Astrocyte of the hippocampus (primary cell): ENCODE results near the gene NPBWR2.
"Not testable (repeated sequence)": the region's sequence is repeated elsewhere in the genome, so short reads cannot be mapped to it uniquely, and the experiment has no call there.

ENCODE experiments used
- DNase-seq: peaks from one replicate; pipeline ENCODE4 v3.0.0; 2011; ENCODE audit warnings: low read depth, low spot score

The NPBWR2 gene

GRCh38 chr20:64144144-64144912, 37.0 kb upstream of the NPBWR2 start:
- DNase-seq, result no peak

DNA sequence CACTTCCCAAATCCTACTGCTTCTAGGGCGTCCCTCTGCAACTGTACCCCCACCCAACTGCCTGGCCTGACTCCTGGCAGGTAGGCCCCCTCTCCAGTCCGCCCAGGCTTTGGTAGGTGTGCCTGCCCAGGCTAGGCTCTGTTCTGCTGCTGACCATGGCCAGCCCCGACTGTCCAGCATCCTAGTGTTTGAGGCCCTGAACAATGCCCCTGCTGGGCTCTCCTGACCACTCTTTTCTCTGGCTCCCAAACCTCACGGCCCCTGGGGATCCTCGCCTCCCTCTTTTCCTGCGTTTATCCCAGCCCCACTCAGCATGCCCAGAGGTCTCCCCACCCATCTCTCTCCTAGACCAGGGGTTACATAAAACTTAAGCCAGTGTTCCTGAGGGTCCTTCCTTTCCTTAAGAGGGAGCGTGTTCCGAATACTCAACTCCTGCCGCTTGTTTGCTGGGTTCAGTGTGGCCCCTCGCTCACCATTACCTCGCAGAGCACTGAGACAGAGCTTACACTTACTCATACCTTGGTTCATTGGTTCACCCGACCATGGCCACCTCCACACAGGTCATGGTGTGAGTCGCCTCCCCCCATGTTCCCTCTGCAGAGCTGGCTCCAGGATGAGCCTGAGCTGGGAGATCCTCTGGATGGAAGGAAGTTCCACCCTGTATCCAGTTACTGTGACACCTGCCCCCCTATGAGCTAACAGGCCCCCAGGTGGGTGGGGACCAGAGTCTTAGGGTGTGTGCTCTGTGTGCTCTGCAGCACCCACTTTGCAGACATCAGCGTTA, 35.8 kb upstream of the NPBWR2 start:
- DNase-seq, result no peak

- no peak for DNase-seq
These were observed 35.2 kb upstream of the NPBWR2 start for GRCh38 chr20:64142590-64142989.

- DNase-seq, result no peak
These were observed 33.6 kb upstream of the NPBWR2 start for GRCh38 chr20:64140956-64141355.

DNA sequence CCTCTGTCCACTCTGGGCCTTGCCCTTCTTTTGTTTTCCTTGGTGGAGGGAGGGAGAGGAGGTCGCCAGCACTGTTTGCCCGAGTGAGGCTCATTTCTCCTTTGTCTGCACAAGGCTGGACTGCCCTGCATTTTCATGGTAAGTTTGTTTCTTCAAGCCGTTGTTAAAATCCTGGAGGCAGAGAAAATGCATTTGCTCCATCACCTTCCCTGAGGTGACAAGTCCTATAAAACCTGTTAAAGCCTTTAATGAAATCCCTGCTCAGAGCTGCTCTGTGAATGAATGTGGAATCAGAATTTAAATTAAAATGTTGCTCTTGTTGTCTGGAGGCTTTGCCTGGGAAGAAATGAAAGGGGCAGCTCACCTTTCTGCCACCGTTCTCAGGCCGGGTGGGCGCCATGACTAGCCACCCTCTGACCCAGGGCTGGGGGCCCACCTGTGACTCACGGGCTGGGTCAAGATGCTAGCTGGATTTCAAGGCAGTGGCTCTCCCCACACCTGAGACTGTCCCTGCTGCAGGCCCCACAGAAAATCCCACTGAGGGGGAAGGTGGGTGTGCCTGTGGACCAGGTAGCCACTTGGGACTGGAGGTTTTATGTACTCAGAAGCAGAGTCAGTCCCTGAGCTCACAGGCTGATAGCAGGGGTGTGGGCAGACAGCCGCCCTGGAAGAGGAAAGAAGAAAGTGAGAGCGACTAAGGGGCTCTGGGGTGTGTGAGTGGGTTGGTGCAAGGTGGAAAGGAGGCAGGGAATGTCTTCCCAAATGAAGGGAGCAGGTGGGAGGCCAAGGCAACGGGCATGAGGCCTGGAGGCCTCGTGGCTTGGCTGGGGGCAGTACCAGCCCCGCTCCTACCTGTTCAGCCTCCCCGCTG, 32.9 kb upstream of the NPBWR2 start:
- DNase-seq, result no peak

DNA sequence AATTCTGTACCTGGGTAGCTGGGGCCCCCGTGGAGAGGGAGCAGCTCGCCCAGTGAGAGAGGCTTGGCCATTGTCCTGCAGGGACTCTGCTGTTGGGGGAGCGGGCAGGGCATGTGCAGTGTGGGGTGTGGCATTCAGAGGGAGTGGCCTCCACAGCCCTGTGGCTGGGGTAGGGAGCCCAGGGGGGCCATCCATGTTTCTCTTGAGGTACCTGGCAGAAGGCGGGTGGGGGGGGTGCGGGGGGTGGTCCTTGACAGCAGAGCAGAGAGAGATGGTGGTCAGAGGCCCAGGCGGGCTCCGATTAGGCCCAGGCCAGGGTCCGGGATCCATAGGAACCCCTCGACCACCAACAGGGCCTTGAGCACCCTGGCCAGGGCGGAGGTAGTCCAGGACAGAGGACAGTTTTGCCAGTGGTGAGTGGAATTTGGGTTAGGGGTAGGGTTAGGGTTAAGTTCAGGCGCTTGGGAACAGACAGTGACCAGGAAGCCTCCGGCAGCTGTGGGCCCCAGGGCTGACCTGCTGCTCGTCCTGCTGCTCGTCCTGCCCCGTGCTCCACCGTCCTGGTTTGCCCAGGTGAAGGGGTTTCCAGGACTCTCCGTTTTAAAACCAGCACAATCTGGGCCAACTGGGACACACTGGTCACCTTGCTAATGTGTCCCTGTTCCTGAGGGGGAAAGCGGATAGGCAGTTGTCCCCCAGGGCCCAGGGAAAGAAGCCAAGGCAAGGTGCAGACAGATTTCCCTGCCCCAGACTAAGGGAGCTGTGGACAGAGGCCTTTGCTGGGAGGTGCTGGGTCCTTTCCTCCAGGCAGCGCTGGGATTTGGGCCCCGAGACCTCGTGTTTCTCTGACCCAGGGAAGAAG, 32.1 kb upstream of the NPBWR2 start:
- no peak for DNase-seq

GRCh38 chr20:64138276-64138815, 31.0 kb upstream of the NPBWR2 start:
- DNase-seq, result no peak

DNA sequence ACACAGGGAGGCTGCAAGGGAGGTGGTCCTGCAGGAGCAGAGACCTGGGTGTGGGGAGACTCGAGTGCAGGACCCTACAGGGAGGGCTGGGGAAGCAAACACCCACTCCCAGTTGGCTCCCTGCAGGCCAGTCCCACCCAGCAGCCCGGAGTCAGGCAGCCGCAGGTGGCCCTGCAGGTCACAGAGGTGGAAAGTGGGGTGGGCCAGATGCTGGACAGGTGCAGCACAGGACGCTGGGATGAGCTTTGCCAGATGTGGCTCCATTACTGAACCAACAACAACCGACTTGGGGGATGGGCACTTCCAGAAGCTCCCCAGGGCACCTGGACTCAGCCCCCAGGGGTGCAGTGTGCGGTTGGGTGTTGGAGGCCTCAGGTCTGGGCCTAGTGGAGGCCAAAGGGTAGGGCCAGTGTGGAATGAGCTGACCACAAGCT, 30.2 kb upstream of the NPBWR2 start:
- DNase-seq, result no peak

DNA sequence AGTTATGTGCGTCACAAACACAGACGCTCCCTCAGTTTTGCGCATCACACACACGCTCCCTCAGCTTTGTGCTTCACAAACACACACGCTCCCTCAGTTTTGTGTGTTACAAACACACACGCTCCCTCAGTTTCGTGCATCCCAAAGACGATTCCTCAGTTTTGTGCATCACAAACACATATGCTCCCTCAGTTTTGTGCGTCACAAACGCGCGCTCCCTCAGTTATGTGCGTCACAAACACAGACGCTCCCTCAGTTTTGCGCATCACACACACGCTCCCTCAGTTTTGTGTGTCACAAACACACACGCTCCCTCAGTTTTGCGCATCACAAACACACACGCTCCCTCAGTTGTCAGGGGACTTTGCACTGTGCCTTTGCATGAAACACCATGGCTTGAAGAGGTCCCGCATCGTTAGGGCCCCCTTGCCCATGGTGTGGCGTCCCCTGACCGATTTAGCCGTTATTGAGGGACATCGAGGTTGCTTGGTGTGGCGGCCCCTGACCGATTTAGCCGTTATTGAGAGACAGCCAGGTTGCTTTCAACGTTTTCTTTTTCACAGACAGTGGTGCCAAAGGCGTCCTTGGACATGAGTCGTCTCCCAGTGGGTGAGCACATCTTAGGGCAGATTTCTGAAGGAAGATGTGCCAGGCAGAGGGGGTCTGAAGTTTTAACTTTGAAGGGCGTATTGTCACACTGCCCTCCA, 28.8 kb upstream of the NPBWR2 start:
- DNase-seq, result no peak

DNA sequence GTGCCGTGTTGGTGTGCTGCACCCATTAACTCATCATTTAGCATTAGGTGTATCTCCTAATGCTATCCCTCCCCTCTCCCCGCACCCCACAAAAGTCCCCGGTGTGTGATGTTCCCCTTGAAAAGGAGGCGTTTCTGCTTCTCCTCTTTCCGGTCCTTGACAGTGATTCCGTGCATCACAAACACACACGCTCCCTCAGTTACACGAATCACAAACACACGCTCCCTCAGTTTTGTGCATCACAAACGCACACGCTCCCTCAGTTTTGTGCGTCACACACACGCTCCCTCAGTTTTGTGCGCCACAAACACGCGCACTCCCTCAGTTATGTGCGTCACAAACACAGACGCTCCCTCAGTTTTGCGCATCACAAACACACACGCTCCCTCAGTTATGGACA, 27.4 kb upstream of the NPBWR2 start:
- DNase-seq, result not testable (repeated sequence)

- no peak for DNase-seq
These were observed 26.6 kb upstream of the NPBWR2 start for GRCh38 chr20:64133951-64134407.

DNA sequence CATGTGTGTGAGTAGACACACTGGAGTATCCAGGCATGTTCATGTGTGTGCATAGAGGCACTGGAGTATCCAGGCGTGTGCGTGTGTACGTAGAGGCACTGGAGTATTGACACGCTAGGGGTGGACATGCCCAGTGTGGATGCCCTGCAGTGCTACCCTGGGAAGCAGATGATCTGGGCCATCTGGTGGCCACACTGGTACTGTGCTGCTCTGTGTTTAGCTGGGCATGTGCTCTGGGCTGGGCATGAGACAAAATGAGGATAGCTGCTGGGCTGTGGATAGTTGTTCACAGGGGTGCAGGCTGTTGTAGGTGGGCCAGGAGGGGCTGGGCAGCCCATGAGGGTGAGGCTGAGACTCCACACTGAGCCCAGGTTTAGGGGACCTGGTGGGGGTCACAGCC, 24.0 kb upstream of the NPBWR2 start:
- no peak for DNase-seq

DNA sequence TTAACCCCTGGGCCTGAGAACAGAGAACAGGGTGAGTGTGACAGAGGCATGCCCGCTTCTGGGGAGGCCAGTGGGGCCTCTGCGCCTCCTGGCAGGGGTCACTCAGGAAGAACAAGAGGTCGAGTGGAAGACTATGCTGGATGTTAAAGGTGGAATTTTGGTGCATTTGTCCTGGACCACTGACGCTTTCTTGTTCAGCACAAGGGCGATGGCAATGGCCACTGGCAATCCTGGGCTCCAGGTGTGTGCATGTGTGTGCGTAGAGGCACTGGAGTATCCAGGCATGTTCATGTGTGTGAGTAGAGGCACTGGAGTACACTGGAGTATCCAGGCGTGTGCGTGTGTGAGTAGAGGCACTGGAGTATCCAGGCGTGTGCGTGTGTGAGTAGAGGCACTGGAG, 23.5 kb upstream of the NPBWR2 start:
- no peak for DNase-seq

- no peak for DNase-seq
These were observed 22.9 kb upstream of the NPBWR2 start for GRCh38 chr20:64130271-64130670.

GRCh38 chr20:64129146-64129782, 21.9 kb upstream of the NPBWR2 start:
- DNase-seq, result no peak

DNA sequence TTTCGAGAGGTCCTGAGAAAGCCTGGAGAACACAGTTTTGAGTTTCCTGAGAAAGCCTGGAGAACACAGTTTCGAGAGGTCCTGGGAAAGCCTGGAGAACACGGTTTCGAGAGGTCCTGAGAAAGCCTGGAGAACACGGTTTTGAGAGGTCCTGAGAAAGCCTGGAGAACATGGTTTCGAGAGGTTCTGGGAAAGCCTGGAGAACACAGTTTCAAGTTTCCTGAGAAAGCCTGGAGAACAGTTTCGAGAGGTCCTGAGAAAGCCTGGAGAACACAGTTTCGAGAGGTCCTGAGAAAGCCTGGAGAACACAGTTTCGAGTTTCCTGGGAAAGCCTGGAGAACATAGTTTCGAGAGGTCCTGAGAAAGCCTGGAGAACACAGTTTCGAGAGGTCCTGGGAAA, 16.2 kb upstream of the NPBWR2 start:
- DNase-seq, result not testable (repeated sequence)

- DNase-seq, result not testable (repeated sequence)
These were observed 15.6 kb upstream of the NPBWR2 start for GRCh38 chr20:64122927-64123326.

GRCh38 chr20:64121586-64121985, 14.2 kb upstream of the NPBWR2 start:
- no peak for DNase-seq

DNA sequence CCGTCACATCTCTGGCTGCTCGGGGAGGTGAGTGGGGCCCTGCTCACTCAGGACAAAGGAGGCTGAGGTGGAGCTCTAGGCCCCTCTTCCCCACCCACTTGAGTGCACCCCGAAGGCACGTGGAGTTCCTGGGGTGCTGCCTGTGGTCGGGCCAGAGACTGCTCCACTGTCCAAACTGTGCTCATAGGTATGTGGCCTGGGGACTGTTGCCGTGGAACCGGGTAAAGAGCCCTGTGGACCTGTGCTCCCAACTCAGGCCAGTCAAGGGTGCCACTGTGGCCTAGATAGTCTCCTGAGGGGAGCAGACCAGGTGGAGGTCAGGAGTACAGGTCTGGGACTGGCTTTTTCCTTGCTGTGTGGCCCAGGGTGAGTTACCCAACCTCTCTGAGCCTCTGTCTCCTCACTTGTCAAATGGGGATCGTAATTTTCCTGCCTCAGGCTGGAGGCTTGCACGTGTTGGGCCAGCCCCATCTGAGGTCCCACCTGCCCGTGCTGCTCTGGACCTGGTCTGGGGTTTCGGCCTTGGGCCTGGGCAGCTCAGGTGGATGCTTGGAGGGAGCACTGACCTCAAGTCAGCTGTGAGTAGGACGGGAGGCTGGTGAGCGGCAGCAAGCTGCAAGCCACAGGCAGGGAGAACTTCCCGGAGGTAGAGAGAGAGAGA, 12.4 kb upstream of the NPBWR2 start:
- peak; percentile 14 for DNase-seq
